RPMI7951 (cell line): Measurements from ENCODE around the gene ARMH3. TPM values are rescaled to one million over a fixed set of nuclear protein-coding genes. Genes with fewer than 3 reads are reported as not detected.
A peak's percentile ranks its signal among the peaks of the same experiment; 100 is the strongest.
"Not testable (repeated sequence)": the region's sequence is repeated elsewhere in the genome, so short reads cannot be mapped to it uniquely, and the experiment has no call there.

ENCODE experiments used
- DNase-seq: peaks from one replicate; pipeline ENCODE4 v3.0.0-alpha.2; 2012; ENCODE audit warnings: low read depth
- total RNA-seq: library from RNA; depleted of rRNA; stranded (reverse); fragments of >200 nt; shearing (Covaris generic); gene quantifications from 2 replicates; pipeline ENCODE4 v1.2.3, GENCODE V29; 2014; rRNA removed

ARMH3 gene
- 3.8 and 5.7 TPM in 2 replicates for total RNA-seq

DNA sequence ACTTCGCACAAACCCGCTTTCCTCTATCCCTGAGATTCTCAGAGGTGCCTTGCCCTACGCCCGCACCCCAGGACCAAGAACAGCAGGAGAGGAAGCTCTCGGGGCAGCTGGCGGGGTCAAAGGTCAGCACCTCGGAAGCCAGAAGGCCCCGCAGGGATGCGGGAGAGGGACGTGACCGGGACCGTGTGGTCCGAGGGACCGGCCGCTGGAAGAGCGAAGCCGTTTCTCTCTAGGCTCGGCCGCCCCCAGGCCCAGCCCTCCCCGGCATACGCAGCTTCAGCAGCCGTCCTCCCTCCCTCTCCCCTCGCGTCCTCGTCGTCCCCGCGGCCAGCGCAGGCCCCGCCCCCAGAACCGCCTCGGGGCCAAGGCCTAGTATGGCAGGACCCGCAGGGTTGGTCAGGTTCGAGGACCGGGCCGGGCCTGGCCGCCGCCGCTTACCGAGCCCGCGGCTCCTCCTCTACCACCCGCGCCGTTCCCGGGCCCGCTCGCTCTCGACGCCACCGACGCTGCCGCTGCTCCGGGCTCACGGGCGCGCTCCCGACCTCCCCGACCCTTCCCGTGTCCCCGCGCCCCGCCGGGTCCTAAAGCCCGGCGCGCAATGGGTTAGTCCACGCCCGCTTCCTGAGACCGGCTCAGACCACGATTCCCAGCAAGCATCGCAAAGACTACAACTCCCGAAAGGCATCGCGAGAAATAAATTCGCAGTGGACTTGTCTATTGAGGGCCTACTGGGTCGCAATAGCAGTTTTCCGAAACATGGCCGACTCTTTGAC lies at the start of gene ARMH3:
Gene ARMH3 (minus strand): TSS at position 527 of the 773 bp plus-strand sequence. CDS start 16,059 bp downstream, outside the sequence.
- DNase-seq, result peak; percentile 96

DNA sequence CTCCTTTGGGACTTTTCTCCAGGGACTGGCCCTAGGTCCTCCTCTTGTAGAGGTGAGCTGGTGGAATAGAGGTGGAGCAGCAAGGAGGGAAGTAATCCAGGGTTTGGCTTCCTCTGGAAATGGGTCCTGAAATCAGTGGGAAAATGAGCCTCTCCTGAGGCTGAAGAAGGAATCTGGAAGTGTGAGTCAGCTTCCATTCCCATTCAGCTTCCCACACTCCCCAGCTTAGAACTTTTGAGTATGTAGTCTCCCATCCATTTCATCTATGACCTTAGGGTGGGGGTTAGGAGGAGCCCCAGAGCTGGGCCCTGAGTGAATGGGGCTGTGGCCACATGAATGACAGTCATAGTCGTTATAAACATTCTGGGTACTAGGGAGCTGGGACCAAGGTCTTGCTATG lies 46.4 kb upstream of the ARMH3 start:
- DNase-seq, result no peak

DNA sequence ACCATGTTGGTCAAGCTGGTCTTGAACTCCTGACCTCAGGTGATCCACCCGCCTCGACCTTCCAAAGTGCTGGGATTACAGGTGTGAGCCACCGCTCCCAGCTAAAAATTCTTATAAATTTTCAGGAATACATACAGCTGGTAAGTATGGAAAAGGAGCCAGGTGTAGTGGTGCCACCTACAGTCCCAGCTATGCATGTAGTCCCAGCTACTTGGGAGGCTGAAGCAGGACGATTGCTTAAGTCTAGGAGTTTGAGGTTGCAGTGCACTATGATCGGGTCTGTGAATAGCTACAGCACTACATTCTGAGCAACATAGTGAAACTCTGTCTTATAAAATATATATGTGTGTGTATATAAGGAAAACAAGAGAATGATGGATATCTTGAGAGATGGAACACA lies 45.2 kb upstream of the ARMH3 start:
- DNase-seq, result no peak

GRCh38 chr10:102096449-102096848 lies 40.5 kb upstream of the ARMH3 start:
- DNase-seq, result no peak

DNA sequence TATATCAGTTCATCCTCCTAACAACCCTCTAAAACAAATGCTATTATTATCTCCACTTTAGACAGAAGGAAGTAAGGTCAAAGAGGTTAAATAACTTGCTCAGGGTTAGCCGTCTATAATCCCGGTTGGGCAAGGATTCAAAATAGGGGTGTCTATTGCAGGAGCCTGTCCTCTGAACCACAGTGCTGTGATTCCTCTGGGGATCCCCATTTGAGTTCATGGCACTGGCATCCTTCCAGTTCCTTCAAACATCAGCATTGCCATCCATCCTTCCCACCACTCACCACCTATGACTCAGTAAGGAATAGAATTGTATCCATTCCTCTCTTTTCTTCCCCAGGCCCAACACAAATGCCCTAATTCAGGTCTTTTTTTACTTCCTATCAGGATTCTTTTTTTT lies 34.8 kb upstream of the ARMH3 start:
- peak; percentile 23 for DNase-seq

- no peak for DNase-seq
Measured at GRCh38 chr10:102086196-102086595, 30.2 kb upstream of the ARMH3 start.

DNA sequence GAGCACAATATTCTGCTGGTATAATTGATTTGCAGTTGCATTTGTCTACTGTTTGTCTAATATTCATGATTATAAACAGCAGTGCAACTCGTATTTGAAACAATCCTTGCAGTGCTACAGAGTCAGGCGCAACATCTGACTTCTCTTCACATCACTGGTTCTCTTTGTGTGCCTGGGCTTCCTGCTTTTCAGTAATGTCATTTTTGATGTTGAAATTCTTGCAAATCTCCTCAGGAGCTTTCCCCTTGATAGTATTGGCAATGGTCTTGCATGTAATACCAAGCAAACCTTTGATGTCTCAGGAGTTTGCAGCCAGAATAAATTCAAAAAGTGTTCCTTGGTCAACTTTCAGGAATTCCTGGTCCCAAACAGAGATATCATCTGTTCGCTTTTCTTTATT lies 29.4 kb upstream of the ARMH3 start:
- DNase-seq, result no peak

DNA sequence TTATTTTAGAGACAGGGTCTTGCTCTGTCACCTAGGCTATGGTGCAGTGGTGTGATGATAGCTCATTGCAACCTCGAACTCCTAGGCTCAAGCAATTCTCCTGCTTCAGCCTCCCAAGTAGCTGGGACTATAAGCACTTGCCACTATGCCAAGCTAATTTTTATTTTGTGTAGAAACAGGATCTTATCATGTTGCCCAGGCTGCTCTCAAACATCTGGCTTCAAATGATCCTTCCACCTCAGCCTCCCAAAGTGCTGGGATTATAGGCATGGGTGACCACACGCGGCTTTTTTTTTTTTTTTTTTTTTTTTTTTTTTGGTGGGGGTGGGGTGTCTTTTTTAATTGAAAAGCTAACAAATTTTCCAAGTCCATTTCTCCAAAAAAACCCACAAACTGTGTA lies 27.6 kb upstream of the ARMH3 start:
- no peak for DNase-seq

DNA sequence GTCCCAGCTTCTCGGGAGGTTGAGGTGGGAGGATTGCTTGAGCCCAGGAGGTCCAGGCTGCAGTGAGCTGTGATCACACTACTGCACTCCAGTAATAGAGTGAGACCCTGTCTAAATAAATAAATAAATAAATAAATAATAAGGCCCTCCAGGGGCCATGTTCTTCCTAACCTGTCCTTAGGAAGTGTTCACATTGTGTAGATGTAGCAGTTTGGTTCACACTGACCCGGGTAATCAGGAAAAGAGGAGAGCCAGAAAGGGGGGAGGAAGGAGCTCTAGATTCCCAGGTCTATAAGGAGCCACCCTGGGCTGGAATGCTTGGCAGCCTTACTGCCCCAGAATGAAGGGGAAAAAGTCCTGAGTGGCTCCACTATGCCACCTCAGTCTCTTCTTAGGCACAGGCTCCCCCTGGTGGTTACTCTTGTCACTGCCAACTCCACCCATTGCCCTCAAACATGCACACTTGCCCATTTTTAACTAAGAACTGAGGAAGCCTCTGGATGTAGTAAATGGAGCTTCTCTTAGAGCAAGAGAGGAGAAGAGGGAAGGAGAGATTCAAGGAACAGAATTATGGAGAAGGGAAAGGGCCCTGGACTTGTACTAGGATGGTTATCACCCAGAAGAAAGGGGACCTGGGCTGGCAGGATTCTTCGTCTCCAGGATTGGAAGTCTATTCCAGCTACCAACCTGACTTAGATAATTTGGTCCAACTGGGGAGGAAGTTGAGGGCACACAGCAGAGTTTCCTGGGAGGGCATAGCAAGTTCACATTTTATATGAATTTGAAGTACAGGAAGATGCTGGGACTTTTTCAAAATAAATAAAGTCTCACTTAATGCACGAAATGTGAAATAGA lies 16.9 kb upstream of the ARMH3 start:
- DNase-seq, result peak; percentile 67

DNA sequence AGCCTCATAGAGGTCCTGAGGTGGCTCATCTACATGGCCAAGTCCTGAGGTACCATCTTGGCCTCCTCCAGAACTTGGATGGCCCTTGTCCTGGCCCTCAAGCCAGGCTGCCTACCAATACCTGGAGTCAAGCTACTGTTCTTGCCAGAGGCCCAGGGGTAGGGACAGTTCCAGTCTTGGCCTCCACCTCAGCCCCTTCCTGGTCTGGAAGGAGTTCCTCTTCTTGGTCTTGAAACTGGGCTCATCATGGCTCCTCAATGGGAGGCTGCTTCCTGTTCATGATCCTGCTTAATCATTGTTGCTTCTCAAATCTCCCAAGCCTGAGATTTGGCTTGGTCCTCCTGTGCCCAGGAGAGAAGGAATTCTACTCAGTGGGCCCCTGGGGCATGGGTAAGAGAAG lies 13.1 kb upstream of the ARMH3 start:
- DNase-seq, result no peak

DNA sequence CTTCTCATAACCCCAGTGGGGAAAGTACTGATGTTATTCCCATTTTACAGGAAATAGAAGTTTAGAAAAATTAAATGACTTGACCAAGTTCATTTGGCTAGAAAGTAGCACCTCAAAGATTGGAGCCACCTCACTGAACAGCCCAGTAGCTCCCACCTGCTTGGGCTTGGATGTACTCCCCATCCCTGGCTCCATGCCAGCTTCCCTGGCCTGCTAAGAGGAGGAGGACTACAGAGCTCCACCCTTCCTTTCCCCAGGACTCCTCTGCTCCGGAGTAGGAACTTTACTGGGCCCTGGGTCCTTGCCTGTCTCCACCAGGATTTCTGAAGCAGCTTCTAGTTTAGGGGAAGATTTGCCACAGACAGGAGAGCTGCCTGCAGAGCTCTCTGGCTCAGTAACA lies 12.2 kb upstream of the ARMH3 start:
- DNase-seq, result no peak

GRCh38 chr10:102067091-102067916 lies 11.3 kb upstream of the ARMH3 start:
- DNase-seq, result no peak

DNA sequence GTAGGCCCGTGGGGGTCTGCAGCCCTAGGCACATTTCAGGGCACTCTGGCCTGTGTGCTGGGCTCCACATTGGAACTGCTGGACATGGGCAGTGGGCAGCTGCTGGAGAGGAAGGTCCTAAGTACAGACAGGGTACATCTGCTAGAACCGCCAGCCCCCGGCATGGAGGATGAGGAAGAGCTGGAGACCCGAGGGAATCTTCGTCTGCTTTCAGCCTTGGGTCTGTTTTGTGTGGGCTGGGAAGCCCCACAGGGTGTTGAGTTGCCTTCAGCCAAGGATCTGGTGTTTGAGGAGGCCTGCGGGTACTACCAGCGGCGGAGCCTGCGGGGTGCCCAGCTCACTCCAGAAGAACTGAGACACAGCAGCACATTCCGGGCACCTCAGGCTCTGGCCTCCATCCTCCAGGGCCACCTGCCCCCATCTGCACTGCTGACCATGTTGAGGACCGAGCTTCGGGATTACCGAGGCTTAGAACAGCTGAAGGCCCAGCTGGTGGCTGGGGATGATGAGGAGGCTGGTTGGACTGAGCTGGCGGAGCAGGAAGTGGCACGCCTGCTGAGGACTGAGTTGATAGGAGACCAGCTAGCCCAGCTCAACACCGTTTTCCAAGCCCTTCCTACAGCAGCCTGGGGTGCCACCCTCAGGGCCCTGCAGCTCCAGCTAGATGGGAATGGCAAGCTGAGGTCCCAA lies 10.6 kb upstream of the ARMH3 start:
- no peak for DNase-seq

- peak; percentile 31 for DNase-seq
Measured at GRCh38 chr10:102065561-102066398, 9.8 kb upstream of the ARMH3 start.

DNA sequence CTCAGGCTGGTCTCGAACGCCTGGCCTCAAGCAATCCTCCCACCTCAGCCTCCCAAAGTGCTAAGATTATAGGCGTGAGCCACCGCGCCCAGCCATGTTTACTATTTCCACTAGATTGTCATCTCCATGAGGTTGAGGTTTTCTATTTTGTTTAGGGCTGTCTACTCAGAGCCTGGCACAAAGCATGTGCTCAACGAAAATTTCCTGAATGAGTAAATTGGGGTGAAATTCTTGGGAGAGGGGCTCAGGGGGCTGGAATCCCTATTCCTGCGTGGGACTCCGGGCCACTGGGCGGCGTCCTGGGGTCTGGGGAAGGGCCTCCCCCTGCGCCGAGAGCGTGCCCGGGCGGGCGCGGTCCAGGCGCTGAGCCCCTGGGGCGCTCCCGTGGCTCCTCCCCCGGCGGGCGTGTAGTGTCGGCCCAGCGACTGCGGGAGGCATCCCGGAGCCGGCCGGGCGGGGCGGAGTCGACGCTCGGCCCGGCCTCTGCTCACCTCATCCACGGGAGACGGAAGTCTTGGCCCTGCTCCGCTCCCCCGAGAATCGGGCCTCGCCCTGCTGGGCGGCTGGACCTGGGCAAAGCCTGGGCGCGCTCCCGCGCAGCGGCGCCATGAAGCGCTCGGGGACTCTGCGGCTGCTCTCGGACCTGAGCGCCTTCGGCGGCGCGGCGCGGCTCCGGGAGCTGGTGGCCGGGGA lies 9.0 kb upstream of the ARMH3 start, which contains the start of gene HPS6:
Gene HPS6 (plus strand): TSS at position 482 of the 693 bp plus-strand sequence. CDS start 126 bp downstream, at position 608.
- peak; percentile 90 for DNase-seq

DNA sequence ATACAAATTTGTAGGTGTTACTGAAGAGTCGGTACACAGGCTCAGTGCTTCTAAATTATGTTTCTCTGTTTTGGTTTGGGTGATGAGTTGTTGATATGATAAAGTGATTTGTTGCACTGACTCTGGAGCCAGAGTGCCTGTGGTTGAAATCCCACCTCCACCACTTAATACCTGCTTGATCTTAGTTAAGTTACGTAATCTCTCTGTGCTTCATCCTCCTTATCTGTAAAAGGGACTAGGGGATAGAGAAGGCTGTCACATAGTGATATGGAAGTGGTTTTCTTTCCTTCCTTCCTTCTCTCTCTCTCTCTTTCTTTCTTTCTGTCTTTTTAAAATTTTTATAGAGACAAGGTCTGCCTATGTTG lies 8.5 kb upstream of the ARMH3 start:
- DNase-seq, result no peak

DNA sequence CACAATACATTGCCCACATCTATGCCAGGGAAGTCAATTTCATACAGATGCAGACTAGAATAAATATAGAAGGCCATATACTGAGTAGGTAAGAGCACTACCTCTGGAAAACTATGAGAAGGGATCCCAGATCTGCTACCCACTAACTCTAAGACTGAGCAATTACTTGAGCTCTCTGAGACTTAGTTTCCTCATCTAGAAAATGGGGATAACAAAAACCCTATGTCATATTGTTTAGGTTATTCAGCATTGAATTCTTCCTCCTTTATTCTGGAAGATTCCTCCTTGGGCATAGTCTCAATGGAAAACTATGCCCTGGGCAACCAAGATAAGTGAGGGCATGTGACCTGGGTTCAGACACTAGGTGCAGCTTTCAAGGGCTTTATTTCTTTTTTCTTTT lies 4.0 kb upstream of the ARMH3 start:
- DNase-seq, result no peak

- not testable (repeated sequence) for DNase-seq
Measured at GRCh38 chr10:102054881-102055646, 909 bp downstream of the ARMH3 start.

DNA sequence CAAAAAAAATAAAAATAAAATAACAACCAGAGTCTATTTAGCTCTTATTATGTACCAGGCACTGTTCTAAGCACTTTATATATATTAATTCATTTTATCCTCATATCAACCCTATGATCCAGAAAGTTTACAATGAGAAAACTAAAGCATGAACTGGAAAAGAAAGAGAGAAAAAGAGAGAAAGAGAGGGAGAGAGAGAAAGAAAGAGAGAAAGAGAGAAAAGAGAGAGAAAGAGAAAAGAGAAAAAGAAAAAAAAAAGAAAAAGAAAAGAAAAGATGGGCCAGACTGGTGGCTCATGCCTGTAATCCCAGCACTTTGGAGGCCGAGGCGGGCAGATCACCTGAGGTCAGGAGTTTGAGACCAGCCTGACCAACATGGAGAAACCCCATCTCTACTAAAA lies 9.9 kb downstream of the ARMH3 start:
- no peak for DNase-seq
